ENCODE results near the gene BBX.

The BBX gene

GRCh38 chr3:107661447-107662123, 138.8 kb downstream of the BBX start:
- DNase-seq: peak; percentile 44

- DNase-seq: peak; percentile 80
These were observed 139.4 kb downstream of the BBX start for GRCh38 chr3:107662124-107662507.

- no peak for DNase-seq
These were observed 139.8 kb downstream of the BBX start for GRCh38 chr3:107662586-107662985.

- DNase-seq: no peak
These were observed 140.5 kb downstream of the BBX start for GRCh38 chr3:107663266-107663665.

GRCh38 chr3:107664614-107665013, 141.9 kb downstream of the BBX start:
- no peak for DNase-seq

- no peak for DNase-seq
These were observed 142.6 kb downstream of the BBX start for GRCh38 chr3:107665351-107665750.

- no peak for DNase-seq
These were observed 144.1 kb downstream of the BBX start for GRCh38 chr3:107666853-107667252.

- DNase-seq: no peak
These were observed 145.7 kb downstream of the BBX start for GRCh38 chr3:107668416-107668815.

- DNase-seq: no peak
These were observed 146.2 kb downstream of the BBX start for GRCh38 chr3:107668963-107669362.

- DNase-seq: no peak
These were observed 146.9 kb downstream of the BBX start for GRCh38 chr3:107669669-107670068.

GRCh38 chr3:107670986-107671385, 148.2 kb downstream of the BBX start:
- DNase-seq: no peak

GRCh38 chr3:107674371-107674770, 151.6 kb downstream of the BBX start:
- no peak for DNase-seq

- DNase-seq: no peak
These were observed 152.6 kb downstream of the BBX start for GRCh38 chr3:107675233-107675900.

- DNase-seq: peak; percentile 50
These were observed 153.9 kb downstream of the BBX start for GRCh38 chr3:107676469-107677309.

GRCh38 chr3:107679921-107680320, 157.2 kb downstream of the BBX start:
- DNase-seq: peak; percentile 6

- peak; percentile 36 for DNase-seq
These were observed 157.9 kb downstream of the BBX start for GRCh38 chr3:107680698-107681097.

- peak; percentile 65 for DNase-seq
These were observed 158.6 kb downstream of the BBX start for GRCh38 chr3:107681396-107681795.

GRCh38 chr3:107682580-107682979, 159.8 kb downstream of the BBX start:
- DNase-seq: no peak

- no peak for DNase-seq
These were observed 160.7 kb downstream of the BBX start for GRCh38 chr3:107683447-107683846.

- DNase-seq: no peak
These were observed 161.7 kb downstream of the BBX start for GRCh38 chr3:107684431-107684925.

- no peak for DNase-seq
These were observed 162.6 kb downstream of the BBX start for GRCh38 chr3:107685383-107685782.

- DNase-seq: no peak
These were observed 164.4 kb downstream of the BBX start for GRCh38 chr3:107687056-107687581.

- DNase-seq: no peak
These were observed 166.6 kb downstream of the BBX start for GRCh38 chr3:107689355-107689754.
